HG03139 (cell line): ENCODE results near the gene COP1.

Experiments used
- ATAC-seq: cut with Tn5 transposase; IDR thresholded peaks from one replicate; pipeline ENCODE4 v1.9.1; 2021; ENCODE audit not compliant: unreplicated experiment

The COP1 gene

GRCh38 chr1:176201568-176201967, 5.5 kb downstream of the COP1 start:
- ATAC-seq, result no peak

DNA sequence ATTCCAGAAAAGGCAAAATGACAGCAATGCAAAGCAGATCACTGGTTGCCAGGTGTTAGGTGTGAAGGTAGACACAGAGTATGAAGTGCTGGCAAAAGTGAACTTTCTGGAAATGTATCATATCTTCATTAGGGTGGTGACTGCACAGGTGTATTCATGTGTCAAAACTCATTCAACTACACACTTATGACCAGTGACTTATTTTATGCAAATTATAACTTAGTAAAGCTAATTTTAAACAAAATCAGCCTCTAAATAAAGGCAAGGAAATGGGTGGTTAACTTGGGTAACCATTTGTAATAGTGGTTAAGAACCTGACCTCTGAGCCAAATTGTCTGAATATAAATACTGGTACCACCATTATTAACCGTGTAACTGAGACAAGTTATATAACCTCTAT, 7.4 kb downstream of the COP1 start:
- peak; percentile 53 for ATAC-seq

DNA sequence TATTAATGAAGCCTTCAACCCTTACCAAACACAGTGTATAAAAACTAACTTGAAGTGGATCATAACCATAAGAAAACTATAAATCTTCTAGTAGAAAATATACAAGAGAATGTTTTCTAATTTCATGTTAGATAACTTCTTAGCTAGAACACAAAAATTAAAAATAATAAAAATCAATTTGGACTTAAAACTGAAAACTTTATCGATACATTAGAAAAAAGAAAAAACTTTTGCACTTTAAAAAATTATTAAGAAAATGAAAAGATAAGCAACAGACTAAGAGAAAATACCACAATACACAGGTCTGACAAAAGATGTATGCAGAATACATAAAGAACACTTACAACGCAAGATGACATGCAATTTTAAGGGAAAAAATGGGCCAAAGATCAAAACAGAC, 8.7 kb downstream of the COP1 start:
- no peak for ATAC-seq

- ATAC-seq, result no peak
Measured at GRCh38 chr1:176196728-176197127, 10.4 kb downstream of the COP1 start.

GRCh38 chr1:176195547-176195946, 11.5 kb downstream of the COP1 start:
- ATAC-seq, result no peak

- no peak for ATAC-seq
Measured at GRCh38 chr1:176193663-176194062, 13.4 kb downstream of the COP1 start.

GRCh38 chr1:176193023-176193422, 14.1 kb downstream of the COP1 start:
- peak; percentile 90 for ATAC-seq

- no peak for ATAC-seq
Measured at GRCh38 chr1:176188604-176189003, 18.5 kb downstream of the COP1 start.

GRCh38 chr1:176187001-176187400, 20.1 kb downstream of the COP1 start:
- no peak for ATAC-seq

DNA sequence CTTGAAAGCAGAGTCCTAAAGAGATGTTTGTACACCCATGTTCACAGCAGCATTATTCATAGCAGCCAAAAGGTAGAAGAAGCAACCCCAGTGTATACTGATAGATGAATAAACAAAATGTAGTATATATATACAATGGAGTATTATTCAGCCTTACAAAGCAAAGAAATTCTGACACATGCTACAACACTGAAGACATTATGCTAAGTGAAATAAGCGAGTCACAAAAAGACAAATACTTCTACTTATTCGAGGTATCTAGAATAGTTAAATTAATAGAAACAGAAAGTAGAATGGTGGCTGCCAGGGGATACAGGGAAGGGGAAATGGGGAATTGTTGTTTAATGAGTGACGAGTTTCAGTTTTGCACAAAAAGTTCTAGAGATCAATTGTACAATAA, 23.5 kb downstream of the COP1 start:
- ATAC-seq, result no peak

- ATAC-seq, result no peak
Measured at GRCh38 chr1:176178316-176178715, 28.8 kb downstream of the COP1 start.

GRCh38 chr1:176177764-176178163, 29.3 kb downstream of the COP1 start:
- peak; percentile 89 for ATAC-seq

GRCh38 chr1:176174108-176174507, 33.0 kb downstream of the COP1 start:
- no peak for ATAC-seq

GRCh38 chr1:176172215-176172614, 34.9 kb downstream of the COP1 start:
- ATAC-seq, result no peak

DNA sequence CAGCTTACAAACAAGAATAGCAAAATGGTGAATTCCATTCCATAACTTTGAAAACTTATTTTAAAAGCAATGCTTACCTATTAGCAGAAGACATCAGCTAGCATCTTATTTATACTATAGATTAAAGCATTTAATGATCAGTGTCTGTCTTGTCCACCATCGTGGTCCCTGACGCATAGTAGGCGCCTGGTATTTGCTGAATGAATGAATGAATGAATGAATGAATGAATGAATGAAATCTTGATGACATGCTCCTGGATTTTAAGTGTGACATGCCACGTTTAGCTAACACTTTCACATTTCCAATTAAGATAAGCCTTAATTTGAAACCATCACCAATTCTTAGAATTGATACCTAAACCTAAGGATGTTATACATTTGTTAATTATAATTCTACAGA, 39.9 kb downstream of the COP1 start:
- ATAC-seq, result no peak

DNA sequence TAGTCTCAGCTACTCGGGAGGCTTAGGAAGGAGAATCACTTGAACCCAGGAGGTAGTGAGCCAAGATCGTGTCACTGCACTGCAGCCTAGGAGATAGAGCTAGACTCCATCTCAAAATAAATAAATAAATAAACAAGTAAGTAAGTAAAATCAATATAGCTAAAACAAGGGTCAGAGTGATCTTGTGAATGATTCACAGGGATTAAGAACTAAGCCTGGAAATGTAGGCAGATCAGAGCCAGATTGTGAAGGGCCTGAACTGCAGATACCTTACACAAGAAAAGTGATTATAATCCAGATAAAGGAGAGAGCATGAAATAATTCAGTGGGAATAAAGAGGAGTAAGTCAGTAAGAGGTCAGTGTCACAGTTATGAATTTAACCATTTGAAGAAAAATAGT, 41.5 kb downstream of the COP1 start:
- ATAC-seq, result no peak

DNA sequence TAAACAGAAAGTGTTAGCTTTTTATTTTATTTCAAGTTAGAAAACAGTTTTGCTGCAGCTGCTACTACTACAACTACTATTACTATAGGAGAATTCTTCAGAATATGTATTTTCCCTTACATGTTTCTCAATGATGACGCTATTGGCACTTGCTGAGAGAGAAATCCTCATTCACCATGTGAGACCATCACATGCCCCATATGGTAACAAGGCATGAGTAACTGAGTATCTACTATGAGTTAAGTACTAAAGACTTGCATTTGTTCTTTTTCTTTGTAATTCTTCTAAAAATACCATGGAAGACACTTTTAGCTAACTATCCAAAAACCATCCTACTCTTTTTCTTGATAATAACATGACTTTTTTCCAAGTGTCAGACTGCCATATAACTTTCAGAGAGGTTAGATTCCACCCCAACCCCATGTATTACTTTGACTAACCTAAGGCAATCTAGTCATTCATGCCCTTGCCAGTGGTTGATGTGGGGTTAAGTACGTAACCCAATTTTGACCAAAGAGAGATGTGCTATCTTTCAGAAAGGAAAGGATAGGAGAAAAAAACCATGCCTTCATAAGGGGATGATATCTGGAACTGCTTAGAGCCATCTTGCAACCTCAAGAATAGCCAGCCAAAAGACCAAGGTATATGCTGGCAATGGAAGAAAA, 42.9 kb downstream of the COP1 start:
- no peak for ATAC-seq

DNA sequence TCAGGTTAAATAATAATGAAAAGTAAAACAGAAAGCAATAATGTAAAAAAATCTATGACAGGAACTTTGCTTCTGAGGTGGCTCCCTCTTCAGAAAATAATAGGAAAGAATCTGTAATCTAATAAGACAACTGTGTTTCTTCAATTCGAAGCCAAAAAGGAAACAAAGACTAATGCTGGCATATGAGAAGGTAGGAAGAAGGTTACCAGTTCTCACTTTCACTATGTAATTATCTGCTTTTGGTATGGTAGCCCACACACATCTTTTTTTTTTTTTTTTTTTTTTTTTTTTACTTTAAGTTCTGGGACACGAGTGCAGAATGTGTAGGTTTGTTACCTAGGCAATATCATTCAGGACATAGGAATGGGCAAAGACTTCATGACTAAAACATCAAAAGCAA, 47.1 kb downstream of the COP1 start:
- ATAC-seq, result no peak

- no peak for ATAC-seq
Measured at GRCh38 chr1:176157995-176158394, 49.1 kb downstream of the COP1 start.

- no peak for ATAC-seq
Measured at GRCh38 chr1:176149939-176150807, 56.9 kb downstream of the COP1 start.

DNA sequence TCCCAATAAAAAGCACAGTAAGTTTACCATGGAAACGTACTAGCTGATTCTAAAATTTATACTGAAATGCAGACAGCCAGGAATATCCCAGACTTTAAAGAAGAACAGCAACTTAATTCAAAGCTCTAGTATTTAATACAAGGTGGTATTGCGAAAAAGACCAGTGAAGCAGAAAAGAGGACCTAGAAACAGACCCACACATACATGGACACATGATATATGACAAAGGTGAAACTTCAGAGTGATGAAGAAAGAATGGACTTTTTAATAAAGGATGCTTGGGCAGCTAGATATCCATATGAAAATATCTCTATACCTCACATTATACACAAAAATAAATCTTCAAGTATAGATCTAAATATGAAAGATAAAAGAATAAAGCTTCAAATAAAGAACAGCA, 62.6 kb downstream of the COP1 start:
- ATAC-seq, result no peak

- no peak for ATAC-seq
Measured at GRCh38 chr1:176142973-176143372, 64.1 kb downstream of the COP1 start.

- no peak for ATAC-seq
Measured at GRCh38 chr1:176141449-176141848, 65.6 kb downstream of the COP1 start.
